ENCODE results near the gene IL5RA.
A peak's percentile ranks its signal among the peaks of the same experiment; 100 is the strongest.

The IL5RA gene

GRCh38 chr3:3137526-3137925 lies 27.4 kb upstream of the IL5RA start:
- H3K4me3 ChIP-seq (ENCODE audit: low read depth, low read length): no peak overlapping the region
- no peak for TF ChIP-seq CTCF (IDR thresholded peaks at IDR 0.05; ENCODE audit: borderline replicate concordance, insufficient read depth, low read depth, low read length)

GRCh38 chr3:3134750-3135448 lies 24.7 kb upstream of the IL5RA start:
- no peak for TF ChIP-seq CTCF (IDR thresholded peaks at IDR 0.05; ENCODE audit: borderline replicate concordance, insufficient read depth, low read depth, low read length)
- no peak overlapping the region for H3K4me3 ChIP-seq (ENCODE audit: low read depth, low read length)

- no peak for TF ChIP-seq CTCF (IDR thresholded peaks at IDR 0.05; ENCODE audit: borderline replicate concordance, insufficient read depth, low read depth, low read length)
Observed at GRCh38 chr3:3133500-3133899, 23.3 kb upstream of the IL5RA start.

GRCh38 chr3:3129579-3129978 lies 19.4 kb upstream of the IL5RA start:
- TF ChIP-seq CTCF (IDR thresholded peaks at IDR 0.05; ENCODE audit: borderline replicate concordance, insufficient read depth, low read depth, low read length): no peak
- no peak overlapping the region for H3K4me3 ChIP-seq (ENCODE audit: low read depth, low read length)

More at GRCh38 chr3:3133500-3133899, 23.3 kb upstream of the IL5RA start:
- H3K4me3 ChIP-seq (ENCODE audit: low read depth, low read length): no peak overlapping the region

- H3K4me3 ChIP-seq (ENCODE audit: low read depth, low read length): peak overlapping the region; percentile 92
- no peak for TF ChIP-seq CTCF (IDR thresholded peaks at IDR 0.05; ENCODE audit: borderline replicate concordance, insufficient read depth, low read depth, low read length)
Observed at GRCh38 chr3:3127432-3128010, 17.3 kb upstream of the IL5RA start.

- no peak for TF ChIP-seq CTCF (IDR thresholded peaks at IDR 0.05; ENCODE audit: borderline replicate concordance, insufficient read depth, low read depth, low read length)
- peak within 1 kb of the TSS; percentile 92 for H3K4me3 ChIP-seq (ENCODE audit: low read depth, low read length)
Observed at GRCh38 chr3:3126477-3127431, 16.6 kb upstream of the IL5RA start, which contains the start of gene TRNT1. Gene TRNT1, plus strand, starts transcription at chr3:3126940. Its CDS starts 2,101 bp downstream, at chr3:3129041.

Measured in GM12875 (cell line).